ENCODE data around the gene ZNF141. TPM values are rescaled to one million over a fixed set of nuclear protein-coding genes. Genes with fewer than 3 reads are reported as not detected.

Gene ZNF141
- total and polyA plus RNA-seq, 10 of the 15 experiments (the other 5 are each of a cell fraction or from before 2014, with no cell fraction given), result 3.9 to 25.2 (median 10.6) TPM

DNA sequence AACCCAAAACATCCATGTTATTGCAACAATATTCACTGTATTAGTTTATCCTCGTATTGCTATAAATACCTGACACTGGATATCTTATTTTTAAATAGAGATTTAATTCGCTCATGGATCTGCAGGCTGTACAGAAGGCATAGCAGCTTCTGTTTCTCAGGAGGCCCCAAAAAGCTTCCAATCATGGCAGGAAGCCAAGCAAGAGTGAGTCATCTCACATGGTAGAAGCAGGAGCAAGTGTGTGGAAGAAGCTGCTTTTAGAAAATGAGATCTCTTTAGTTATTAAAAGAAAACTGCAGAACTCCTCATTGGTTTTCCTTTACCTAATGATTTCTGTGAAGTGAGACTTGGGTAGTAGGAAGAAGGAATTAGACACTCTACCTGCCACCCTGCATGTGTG lies 48.7 kb upstream of the ZNF141 start (continued):
- TF ChIP-seq, protein P1, sequence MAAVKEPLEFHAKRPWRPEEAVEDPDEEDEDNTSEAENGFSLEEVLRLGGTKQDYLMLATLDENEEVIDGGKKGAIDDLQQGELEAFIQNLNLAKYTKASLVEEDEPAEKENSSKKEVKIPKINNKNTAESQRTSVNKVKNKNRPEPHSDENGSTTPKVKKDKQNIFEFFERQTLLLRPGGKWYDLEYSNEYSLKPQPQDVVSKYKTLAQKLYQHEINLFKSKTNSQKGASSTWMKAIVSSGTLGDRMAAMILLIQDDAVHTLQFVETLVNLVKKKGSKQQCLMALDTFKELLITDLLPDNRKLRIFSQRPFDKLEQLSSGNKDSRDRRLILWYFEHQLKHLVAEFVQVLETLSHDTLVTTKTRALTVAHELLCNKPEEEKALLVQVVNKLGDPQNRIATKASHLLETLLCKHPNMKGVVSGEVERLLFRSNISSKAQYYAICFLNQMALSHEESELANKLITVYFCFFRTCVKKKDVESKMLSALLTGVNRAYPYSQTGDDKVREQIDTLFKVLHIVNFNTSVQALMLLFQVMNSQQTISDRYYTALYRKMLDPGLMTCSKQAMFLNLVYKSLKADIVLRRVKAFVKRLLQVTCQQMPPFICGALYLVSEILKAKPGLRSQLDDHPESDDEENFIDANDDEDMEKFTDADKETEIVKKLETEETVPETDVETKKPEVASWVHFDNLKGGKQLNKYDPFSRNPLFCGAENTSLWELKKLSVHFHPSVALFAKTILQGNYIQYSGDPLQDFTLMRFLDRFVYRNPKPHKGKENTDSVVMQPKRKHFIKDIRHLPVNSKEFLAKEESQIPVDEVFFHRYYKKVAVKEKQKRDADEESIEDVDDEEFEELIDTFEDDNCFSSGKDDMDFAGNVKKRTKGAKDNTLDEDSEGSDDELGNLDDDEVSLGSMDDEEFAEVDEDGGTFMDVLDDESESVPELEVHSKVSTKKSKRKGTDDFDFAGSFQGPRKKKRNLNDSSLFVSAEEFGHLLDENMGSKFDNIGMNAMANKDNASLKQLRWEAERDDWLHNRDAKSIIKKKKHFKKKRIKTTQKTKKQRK (IDR thresholded peaks at IDR 0.05; ENCODE audit: low read depth, low read length), result no peak
- TF ChIP-seq, protein P2, sequence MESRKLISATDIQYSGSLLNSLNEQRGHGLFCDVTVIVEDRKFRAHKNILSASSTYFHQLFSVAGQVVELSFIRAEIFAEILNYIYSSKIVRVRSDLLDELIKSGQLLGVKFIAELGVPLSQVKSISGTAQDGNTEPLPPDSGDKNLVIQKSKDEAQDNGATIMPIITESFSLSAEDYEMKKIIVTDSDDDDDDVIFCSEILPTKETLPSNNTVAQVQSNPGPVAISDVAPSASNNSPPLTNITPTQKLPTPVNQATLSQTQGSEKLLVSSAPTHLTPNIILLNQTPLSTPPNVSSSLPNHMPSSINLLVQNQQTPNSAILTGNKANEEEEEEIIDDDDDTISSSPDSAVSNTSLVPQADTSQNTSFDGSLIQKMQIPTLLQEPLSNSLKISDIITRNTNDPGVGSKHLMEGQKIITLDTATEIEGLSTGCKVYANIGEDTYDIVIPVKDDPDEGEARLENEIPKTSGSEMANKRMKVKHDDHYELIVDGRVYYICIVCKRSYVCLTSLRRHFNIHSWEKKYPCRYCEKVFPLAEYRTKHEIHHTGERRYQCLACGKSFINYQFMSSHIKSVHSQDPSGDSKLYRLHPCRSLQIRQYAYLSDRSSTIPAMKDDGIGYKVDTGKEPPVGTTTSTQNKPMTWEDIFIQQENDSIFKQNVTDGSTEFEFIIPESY (IDR thresholded peaks at IDR 0.05), result no peak
- no peak for TF ChIP-seq SIX5 (IDR thresholded peaks at IDR 0.05; ENCODE audit: low read depth, low read length, severe bottlenecking)
- no peak for TF ChIP-seq IKZF1 (conservative IDR thresholded peaks at IDR 0.05)

DNA sequence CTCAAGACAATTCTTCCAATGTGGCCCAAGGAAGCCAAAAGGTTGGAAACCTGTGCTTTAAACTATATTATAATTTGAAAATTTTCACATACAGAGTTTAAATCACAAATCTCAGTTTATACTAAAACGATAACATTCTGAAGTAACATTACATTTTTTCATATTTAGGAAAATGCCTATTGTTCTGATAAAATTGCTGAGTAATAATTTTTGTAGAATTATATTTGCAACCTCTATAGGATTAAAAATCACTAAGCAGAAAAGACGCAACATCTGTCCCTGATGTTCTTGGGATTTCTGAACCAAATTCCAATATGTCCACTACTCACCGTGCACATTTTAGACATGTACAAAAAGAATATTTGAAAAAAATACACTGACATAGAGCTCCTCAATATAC lies 42.9 kb upstream of the ZNF141 start:
- Histone ChIP-seq H2AFZ (ENCODE audit: control insufficient read depth, low read depth, low read length) (no peak overlapping the region), H3K4me1 (ENCODE audit: control insufficient read depth, insufficient read depth, low read length) (no peaks in the 10 kb centered on the region), H3K79me2 (ENCODE audit: control insufficient read depth, insufficient read depth, low read length) (no peaks in the 10 kb centered on the region), H3K27me3 (replicated peaks in 1 of 2; ENCODE audit: control insufficient read depth in 2 of 2, insufficient read depth in 2 of 2, low read length in 1 of 2) (no peaks in the 10 kb centered on the region), H4K20me1 (ENCODE audit: control insufficient read depth, insufficient read depth) (no peaks in the 10 kb centered on the region), H3K4me2 (ENCODE audit: control insufficient read depth, insufficient read depth) (no peak overlapping the region), H3K9ac (ENCODE audit: control insufficient read depth, insufficient read depth, low read length) (no peak overlapping the region), H3K9me3 (replicated peaks; ENCODE audit: control insufficient read depth, insufficient read depth, low read length) (no peaks in the 10 kb centered on the region; the same call in 2 of the 3 replicates), H3K27ac (ENCODE audit: control insufficient read depth, insufficient read depth) (no peak overlapping the region), H3K4me3 (no peak overlapping the region), H3K36me3 (ENCODE audit: control insufficient read depth in 2 of 2, insufficient read depth in 2 of 2, low read length in 1 of 2) (no peaks in the 10 kb centered on the region)
- FAIRE-seq, result no peak
- ChIA-PET RAD21 (ENCODE audit: unreplicated experiment) (no interaction called here), POLR2A (no interaction called here), SMC1A (ENCODE audit: uncharacterized antibody, unreplicated experiment) (interaction anchor here (0.5 to 0.6 kb wide), 2 partner anchors 190 to 925 kb away, joined by 3 read pairs; no protein-coding TSS in a partner anchor), CTCF (no interaction called here)
- intact Hi-C loops (cut with micrococcal nuclease; ENCODE audit: unreplicated experiment) (no loop called here), in situ Hi-C loops (cut with MboI) (no loop called here)
- DNase-seq (ENCODE audit: low read depth, low spot score), result no peak
- no peak for ATAC-seq
- no TSS peak for BruUV-seq (replicated peaks)
- 26% methylated on average over 3 of the region's 3 CpGs for WGBS (ENCODE audit: insufficient coverage, insufficient replicate concordance, low lambda C conversion rate, missing lambda C conversion rate)
- no peak for TF ChIP-seq NR2F1 (conservative IDR thresholded peaks at IDR 0.05)
- TF ChIP-seq, protein P1 (IDR thresholded peaks at IDR 0.05; ENCODE audit: low read depth, low read length), result no peak
- no peak for TF ChIP-seq CBX3 (IDR thresholded peaks at IDR 0.05; ENCODE audit: borderline replicate concordance, low read depth)
- TF ChIP-seq, protein P3, sequence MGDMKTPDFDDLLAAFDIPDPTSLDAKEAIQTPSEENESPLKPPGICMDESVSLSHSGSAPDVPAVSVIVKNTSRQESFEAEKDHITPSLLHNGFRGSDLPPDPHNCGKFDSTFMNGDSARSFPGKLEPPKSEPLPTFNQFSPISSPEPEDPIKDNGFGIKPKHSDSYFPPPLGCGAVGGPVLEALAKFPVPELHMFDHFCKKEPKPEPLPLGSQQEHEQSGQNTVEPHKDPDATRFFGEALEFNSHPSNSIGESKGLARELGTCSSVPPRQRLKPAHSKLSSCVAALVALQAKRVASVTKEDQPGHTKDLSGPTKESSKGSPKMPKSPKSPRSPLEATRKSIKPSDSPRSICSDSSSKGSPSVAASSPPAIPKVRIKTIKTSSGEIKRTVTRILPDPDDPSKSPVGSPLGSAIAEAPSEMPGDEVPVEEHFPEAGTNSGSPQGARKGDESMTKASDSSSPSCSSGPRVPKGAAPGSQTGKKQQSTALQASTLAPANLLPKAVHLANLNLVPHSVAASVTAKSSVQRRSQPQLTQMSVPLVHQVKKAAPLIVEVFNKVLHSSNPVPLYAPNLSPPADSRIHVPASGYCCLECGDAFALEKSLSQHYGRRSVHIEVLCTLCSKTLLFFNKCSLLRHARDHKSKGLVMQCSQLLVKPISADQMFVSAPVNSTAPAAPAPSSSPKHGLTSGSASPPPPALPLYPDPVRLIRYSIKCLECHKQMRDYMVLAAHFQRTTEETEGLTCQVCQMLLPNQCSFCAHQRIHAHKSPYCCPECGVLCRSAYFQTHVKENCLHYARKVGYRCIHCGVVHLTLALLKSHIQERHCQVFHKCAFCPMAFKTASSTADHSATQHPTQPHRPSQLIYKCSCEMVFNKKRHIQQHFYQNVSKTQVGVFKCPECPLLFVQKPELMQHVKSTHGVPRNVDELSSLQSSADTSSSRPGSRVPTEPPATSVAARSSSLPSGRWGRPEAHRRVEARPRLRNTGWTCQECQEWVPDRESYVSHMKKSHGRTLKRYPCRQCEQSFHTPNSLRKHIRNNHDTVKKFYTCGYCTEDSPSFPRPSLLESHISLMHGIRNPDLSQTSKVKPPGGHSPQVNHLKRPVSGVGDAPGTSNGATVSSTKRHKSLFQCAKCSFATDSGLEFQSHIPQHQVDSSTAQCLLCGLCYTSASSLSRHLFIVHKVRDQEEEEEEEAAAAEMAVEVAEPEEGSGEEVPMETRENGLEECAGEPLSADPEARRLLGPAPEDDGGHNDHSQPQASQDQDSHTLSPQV (IDR thresholded peaks at IDR 0.05), result no peak
- TF ChIP-seq ZNF622 (IDR thresholded peaks at IDR 0.05), result no peak
- no peak for TF ChIP-seq ASH2L (IDR thresholded peaks at IDR 0.05; ENCODE audit: borderline replicate concordance, low read depth)
- TF ChIP-seq IRF4 (IDR thresholded peaks at IDR 0.05; ENCODE audit: low read depth, low read length), result no peak
